GM12872 (cell line): ENCODE measurements around the gene DDAH2.

Source experiments
- TF ChIP-seq, protein P1 (sequence below): IDR thresholded peaks from 3 replicates; pipeline ENCODE4 v1.5.1; 2011; ENCODE audit warnings: low read depth, mild to moderate bottlenecking, low read length, moderate library complexity; ENCODE audit not compliant: insufficient read depth

The DDAH2 gene

DNA sequence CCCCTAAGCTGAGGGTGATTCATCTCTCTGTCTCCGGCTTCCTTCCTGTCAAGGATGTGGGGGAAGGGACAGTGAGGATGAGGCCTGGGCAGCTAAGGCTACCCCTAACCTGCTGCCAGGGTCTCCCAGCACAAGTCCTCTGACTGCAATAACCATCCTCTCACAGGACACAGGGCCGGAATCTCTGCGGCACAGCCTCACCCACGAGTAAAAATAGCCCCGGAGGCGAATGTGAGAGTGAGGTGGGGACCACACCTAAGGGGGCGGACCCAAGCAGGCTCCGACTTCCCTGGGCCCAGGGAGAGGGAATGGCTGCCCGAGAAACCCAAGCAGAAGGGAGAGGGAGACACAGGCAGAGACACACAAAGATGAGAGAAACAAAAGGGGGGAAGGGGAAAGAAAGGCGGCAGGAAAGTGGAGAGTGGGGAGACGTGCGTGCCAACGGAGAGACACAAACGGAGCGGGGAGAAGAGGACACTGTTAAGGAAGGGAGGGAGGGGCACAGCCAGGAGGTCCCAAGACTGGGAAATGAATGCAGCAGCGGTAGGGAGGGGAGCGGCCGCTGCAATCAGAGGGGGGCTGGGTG is 5.8 kb upstream of the DDAH2 start:
- TF ChIP-seq, protein P1, sequence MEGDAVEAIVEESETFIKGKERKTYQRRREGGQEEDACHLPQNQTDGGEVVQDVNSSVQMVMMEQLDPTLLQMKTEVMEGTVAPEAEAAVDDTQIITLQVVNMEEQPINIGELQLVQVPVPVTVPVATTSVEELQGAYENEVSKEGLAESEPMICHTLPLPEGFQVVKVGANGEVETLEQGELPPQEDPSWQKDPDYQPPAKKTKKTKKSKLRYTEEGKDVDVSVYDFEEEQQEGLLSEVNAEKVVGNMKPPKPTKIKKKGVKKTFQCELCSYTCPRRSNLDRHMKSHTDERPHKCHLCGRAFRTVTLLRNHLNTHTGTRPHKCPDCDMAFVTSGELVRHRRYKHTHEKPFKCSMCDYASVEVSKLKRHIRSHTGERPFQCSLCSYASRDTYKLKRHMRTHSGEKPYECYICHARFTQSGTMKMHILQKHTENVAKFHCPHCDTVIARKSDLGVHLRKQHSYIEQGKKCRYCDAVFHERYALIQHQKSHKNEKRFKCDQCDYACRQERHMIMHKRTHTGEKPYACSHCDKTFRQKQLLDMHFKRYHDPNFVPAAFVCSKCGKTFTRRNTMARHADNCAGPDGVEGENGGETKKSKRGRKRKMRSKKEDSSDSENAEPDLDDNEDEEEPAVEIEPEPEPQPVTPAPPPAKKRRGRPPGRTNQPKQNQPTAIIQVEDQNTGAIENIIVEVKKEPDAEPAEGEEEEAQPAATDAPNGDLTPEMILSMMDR, result no peak

- TF ChIP-seq, protein P1, result no peak
Observed at GRCh38 chr6:31734247-31734820, 5.2 kb upstream of the DDAH2 start.

DNA sequence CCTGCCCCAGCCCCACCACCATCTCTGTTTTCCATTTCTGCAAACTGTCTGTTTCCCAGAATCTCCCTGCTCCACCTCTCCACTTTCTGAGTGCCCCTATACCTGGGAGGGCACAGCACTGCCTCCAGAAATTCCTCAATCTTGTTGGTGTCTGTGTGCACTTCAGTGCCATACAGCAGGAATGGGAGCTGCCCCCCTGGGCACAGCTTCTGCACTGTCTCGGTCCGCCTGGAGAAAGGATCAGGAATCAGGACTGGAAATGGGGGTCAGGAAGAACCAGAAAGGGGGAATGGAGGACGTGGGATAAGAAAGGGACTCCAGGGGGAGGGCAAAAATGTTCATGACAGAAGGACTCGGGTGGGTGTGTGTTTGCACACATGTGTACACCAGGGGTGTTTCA is 4.6 kb upstream of the DDAH2 start:
- TF ChIP-seq, protein P1, result no peak

DNA sequence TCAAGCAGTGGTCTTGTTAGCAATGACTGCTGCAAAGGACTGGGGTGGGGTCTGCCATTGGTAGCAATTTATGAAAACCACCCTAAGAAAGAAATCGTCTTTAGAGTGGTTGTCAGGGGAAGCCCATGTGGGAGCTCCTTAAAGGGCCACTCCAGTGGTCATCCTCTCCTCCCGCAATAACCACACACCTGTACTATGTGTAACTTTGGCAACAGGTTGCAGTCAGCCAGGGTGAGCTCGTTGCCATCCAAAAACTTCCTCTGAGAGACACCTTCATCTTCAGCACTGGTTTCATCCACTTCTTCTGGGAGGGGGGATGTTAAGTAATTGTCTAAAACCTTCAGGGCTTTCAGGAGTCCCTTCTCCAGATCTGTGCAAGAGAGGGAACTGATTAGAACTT is 2.9 kb upstream of the DDAH2 start:
- TF ChIP-seq, protein P1, result no peak

DNA sequence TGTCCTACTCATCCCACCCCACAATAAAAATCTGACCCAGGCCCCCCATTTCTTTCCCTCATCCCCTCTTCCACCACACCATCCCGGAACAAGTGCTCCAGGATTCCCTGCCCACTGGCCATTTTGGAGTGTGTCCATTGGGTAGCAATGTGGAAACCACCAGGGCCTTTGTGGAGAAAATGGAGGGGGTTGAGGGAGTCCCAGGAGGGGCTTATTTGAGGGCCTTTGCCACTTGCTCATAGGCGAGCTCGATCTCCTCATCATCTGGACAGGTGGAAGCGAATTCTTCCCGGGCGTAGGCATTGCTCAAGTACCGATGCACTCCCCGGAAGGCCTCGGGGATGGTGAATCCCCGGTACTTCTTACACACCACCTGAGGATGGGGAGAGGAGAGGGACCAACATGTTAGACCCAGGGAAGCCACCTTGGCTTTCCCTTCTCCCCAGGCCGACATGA is 1.6 kb upstream of the DDAH2 start:
- TF ChIP-seq, protein P1, result no peak

DNA sequence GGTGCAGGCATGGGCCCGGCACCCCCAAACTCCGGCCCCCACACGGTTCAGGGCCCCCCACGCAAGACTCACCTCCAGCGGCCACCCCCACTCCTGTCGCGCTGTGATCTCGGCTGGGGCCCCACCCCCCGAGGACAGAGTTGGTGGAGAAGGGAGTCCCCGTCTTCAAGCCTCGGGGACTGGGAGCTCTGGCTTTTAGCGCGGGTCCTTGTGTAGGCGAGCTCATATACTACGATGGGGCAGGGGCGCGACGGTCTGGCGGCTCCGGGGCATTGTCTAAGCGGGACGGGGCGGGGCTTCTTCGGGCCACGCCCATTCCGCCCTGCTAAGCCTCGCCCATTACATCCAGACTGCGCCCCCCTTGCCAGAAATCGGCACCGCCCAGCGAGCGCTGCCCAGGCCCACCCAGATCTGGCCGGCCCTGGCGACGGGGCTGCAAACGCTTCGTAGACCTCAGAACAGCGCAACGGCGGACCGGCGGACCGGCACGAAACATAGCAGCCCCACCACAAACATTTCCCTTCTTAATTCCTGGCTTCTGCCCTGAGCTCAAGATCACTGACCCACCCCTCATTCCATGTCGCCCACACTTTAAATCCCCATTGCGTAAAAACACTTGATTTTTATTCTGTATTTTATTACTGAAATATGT is 1.0 kb upstream of the DDAH2 start:
- TF ChIP-seq, protein P1, result no peak

GRCh38 chr6:31729515-31729978 is 448 bp upstream of the DDAH2 start:
- TF ChIP-seq, protein P1, result no peak
